ENCODE data around the gene C14orf180. TPM values are rescaled to one million over a fixed set of nuclear protein-coding genes. Genes with fewer than 3 reads are reported as not detected.

Gene C14orf180
- total RNA-seq, 1 donor from 2014 or later: not detected

GRCh38 chr14:104632781-104633180 is 53.2 kb downstream of the C14orf180 start:
- Mint-ChIP-seq H3K9me3 (peaks cover 17% of the 10 kb centered on the region), H3K36me3 (no peaks in the 10 kb centered on the region), H3K4me1 (no peaks in the 10 kb centered on the region), H3K27ac (no peak overlapping the region), H3K4me3 (no peak overlapping the region), H3K27me3 (ENCODE audit: insufficient read depth, low read depth) (peaks cover 10% of the 10 kb centered on the region)
- Histone ChIP-seq H4K20me1 (ENCODE audit: low read depth) (no peaks in the 10 kb centered on the region), H3K4me2 (no peak overlapping the region), H3K36me3 (no peaks in the 10 kb centered on the region), H3K27ac (no peak overlapping the region), H3K79me2 (ENCODE audit: low read depth) (no peaks in the 10 kb centered on the region), H3K27me3 (no peaks in the 10 kb centered on the region), H3K4me3 (no peak overlapping the region), H3F3A (ENCODE audit: low read depth) (no peaks in the 10 kb centered on the region), H2AFZ (replicated peaks) (no peak overlapping the region), H3K4me1 (no peaks in the 10 kb centered on the region), H3K9me3 (ENCODE audit: low read depth) (no peaks in the 10 kb centered on the region), H3K9ac (no peak overlapping the region)
- no peak for TF ChIP-seq CTCF (IDR thresholded peaks at IDR 0.05)
- no peak for DNase-seq (ENCODE audit: low spot score)

- no peak overlapping the region for H3K4me2 ChIP-seq
- Mint-ChIP-seq H3K27me3 (ENCODE audit: insufficient read depth, low read depth) (peaks cover 8% of the 10 kb centered on the region), H3K27ac (no peak overlapping the region), H3K4me3 (no peak overlapping the region), H3K4me1 (no peaks in the 10 kb centered on the region), H3K9me3 (peaks cover 10% of the 10 kb centered on the region), H3K36me3 (no peaks in the 10 kb centered on the region)
- no peaks in the 10 kb centered on the region for H4K20me1 ChIP-seq (ENCODE audit: low read depth)
- peaks cover 2% of the 10 kb centered on the region for H3K4me1 ChIP-seq
- DNase-seq (ENCODE audit: low spot score): no peak
- no peak overlapping the region for H3K4me3 ChIP-seq
- H3K9ac ChIP-seq: no peak overlapping the region
- TF ChIP-seq EZH2phosphoT487 (IDR thresholded peaks at IDR 0.05) (no peak), CTCF (IDR thresholded peaks at IDR 0.05) (no peak), EZH2 (IDR thresholded peaks at IDR 0.05) (no peak)
- H3K36me3 ChIP-seq: no peaks in the 10 kb centered on the region
- H3K27me3 ChIP-seq: no peaks in the 10 kb centered on the region
- no peaks in the 10 kb centered on the region for H3K9me3 ChIP-seq (ENCODE audit: low read depth)
- no peak overlapping the region for H3K27ac ChIP-seq
- no peaks in the 10 kb centered on the region for H3K79me2 ChIP-seq (ENCODE audit: low read depth)
- no peak overlapping the region for H2AFZ ChIP-seq (replicated peaks)
- H3F3A ChIP-seq (ENCODE audit: low read depth): no peaks in the 10 kb centered on the region
Measured at GRCh38 chr14:104633276-104634137, 53.9 kb downstream of the C14orf180 start.

- Mint-ChIP-seq H3K27me3 (ENCODE audit: insufficient read depth, low read depth) (peaks cover 12% of the 10 kb centered on the region), H3K9me3 (peaks cover 5% of the 10 kb centered on the region), H3K36me3 (no peaks in the 10 kb centered on the region), H3K27ac (no peak overlapping the region), H3K4me3 (no peak overlapping the region), H3K4me1 (no peaks in the 10 kb centered on the region)
- Histone ChIP-seq H3K4me2 (no peak overlapping the region), H3K4me3 (no peak overlapping the region), H2AFZ (replicated peaks) (no peak overlapping the region), H3K79me2 (ENCODE audit: low read depth) (no peaks in the 10 kb centered on the region), H3K4me1 (peaks cover 3% of the 10 kb centered on the region), H3K9me3 (ENCODE audit: low read depth) (no peaks in the 10 kb centered on the region), H4K20me1 (ENCODE audit: low read depth) (no peaks in the 10 kb centered on the region), H3K27ac (no peak overlapping the region), H3F3A (ENCODE audit: low read depth) (no peaks in the 10 kb centered on the region), H3K36me3 (no peaks in the 10 kb centered on the region), H3K9ac (no peak overlapping the region), H3K27me3 (no peaks in the 10 kb centered on the region)
- TF ChIP-seq EZH2 (IDR thresholded peaks at IDR 0.05): no peak
- no peak for TF ChIP-seq CTCF (IDR thresholded peaks at IDR 0.05)
- no peak for TF ChIP-seq EZH2phosphoT487 (IDR thresholded peaks at IDR 0.05)
- no peak for DNase-seq (ENCODE audit: low spot score)
Measured at GRCh38 chr14:104634138-104634760, 54.7 kb downstream of the C14orf180 start.

Data from neural progenitor cell (in vitro differentiated cells).